GM19238 (cell line): ENCODE data around the gene PNMT.

ENCODE experiments used
- DNase-seq: peaks from one replicate; pipeline ENCODE4 v3.0.0; 2011; ENCODE audit warnings: low spot score; ENCODE audit not compliant: insufficient read length

The PNMT gene

GRCh38 chr17:39667945-39668924 is at the start of gene PNMT:
Gene PNMT, plus strand, starts transcription at chr17:39668453. Its CDS starts 23 bp downstream, at chr17:39668476.
- peak; percentile 75 for DNase-seq

GRCh38 chr17:39618956-39619785 is 49.1 kb upstream of the PNMT start:
- DNase-seq = no peak

- no peak for DNase-seq
These were observed 48.5 kb upstream of the PNMT start for GRCh38 chr17:39619786-39620101.

DNA sequence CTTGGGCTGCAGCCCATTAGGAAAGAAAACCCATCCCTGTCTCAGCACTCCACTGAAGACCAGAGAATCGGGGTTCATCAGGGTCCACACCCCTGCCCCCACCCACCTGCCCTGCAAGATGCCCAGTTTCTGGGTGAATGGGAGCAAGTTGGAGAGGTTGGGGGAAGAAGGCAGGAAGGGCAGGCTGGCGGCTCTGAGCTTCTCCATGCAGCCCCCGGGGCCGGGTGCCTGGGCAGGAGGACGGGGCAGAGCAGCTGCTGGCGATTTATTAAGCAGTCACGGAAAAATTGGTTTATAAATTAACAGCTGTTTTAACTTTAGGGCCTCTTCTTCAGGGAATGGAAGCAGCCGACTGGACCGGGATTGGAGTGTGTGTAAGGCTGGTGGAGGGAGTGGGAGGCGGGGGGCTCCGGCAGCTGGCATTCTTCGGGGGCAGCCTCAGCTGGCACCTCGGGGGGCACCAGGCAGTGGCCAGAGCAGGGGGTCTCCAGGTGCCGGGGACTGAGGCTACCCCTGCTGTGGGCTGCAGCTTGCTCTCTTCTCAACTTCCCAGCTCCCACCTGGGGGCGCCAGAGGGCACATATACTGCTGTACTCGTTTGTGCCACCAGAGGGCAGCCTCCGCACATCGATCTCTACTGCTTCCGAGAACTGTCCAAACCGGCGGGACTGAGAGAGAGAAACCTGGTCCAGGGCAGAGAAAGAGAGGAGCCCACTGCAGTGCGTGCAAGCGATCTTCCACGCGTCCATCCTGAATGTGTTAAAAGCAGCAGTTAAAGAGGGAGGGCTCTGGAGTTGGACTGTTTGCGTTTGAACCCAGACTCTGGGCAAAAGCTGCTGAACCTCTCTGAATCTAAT is 46.5 kb upstream of the PNMT start:
- peak; percentile 92 for DNase-seq

- no peak for DNase-seq
These were observed 45.8 kb upstream of the PNMT start for GRCh38 chr17:39622380-39623006.

GRCh38 chr17:39623356-39623950 is 44.8 kb upstream of the PNMT start:
- peak; percentile 86 for DNase-seq

- DNase-seq = no peak
These were observed 43.9 kb upstream of the PNMT start for GRCh38 chr17:39624313-39624712.

- DNase-seq = no peak
These were observed 43.0 kb upstream of the PNMT start for GRCh38 chr17:39625198-39625785.

GRCh38 chr17:39626171-39627046 is 41.8 kb upstream of the PNMT start, which contains the start of gene PPP1R1B:
Gene PPP1R1B, plus strand, starts transcription at chr17:39626952. Its CDS starts 441 bp downstream, at chr17:39627393.
- no peak for DNase-seq

GRCh38 chr17:39627047-39627711 is 41.1 kb upstream of the PNMT start:
- no peak for DNase-seq

GRCh38 chr17:39627712-39628516 is 40.3 kb upstream of the PNMT start:
- no peak for DNase-seq

- DNase-seq = no peak
These were observed 39.4 kb upstream of the PNMT start for GRCh38 chr17:39628655-39629493.

- DNase-seq = no peak
These were observed 38.8 kb upstream of the PNMT start for GRCh38 chr17:39629494-39629880.

DNA sequence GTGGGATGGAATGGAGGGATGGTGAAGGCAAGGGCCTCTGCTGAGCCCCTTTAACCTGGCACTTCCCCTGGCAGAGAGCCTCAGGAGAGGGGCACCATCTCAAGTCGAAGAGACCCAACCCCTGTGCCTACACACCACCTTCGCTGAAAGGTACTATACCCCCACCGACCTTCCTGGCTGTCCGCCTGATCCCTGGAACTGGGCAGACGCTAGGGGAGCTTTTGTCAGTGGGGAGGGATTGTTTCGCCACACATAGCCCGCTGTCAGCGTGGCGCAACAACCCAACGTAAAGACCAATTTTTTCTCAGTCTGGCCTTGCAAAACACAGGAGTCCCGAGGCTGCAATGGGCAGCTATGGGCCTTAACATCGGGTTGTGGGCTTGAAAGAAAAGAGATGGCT is 38.4 kb upstream of the PNMT start:
- no peak for DNase-seq

GRCh38 chr17:39631403-39631802 is 36.9 kb upstream of the PNMT start:
- DNase-seq = no peak

DNA sequence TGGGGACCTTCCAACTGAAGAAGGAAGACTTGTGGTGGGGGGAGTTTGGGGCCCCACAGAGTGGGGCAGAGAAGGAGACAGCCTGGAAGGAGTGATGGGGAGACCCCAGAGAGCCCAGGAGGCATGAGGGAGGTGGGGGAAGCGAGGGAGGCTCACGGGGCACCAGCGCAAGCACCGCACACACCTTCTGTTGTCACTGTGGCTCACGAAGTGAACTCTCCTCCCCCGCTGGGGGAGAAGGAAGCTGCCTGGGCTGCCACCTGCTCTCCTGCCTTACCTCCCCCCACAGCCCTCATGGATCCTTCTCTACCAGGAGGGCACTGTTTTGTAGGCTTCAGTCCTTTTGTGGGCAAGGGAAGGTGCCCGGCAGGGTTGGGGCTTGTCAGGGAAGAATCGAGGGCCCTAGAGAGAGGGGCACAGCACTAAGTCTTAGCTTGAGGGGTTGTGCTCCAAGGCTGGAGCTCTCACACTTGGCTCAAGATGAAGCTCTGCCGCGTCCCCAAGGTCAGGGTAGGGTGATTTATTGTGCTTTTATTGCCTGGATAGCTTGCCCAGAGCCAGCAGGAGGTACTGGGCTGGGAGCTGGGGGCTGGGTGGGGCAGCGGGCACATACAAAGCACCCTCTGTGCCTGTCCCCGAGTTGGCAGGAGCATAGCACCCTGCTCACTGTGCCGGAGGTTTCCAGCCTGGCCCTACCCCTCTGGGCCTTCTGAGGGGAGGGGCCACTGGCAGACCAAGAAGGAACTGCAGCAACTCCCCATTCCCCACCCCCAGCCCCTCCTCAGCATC is 35.9 kb upstream of the PNMT start:
- DNase-seq = no peak
